AG10803 (cell line): ENCODE results near the gene SPAG17.

Source experiments
- DNase-seq: peaks from one replicate; pipeline ENCODE4 v3.0.0; 2010; ENCODE audit warnings: low read depth
- H3K4me3 ChIP-seq: 2 replicates; pipeline ENCODE4 v1.5.1; 2011; ENCODE audit warnings: mild to moderate bottlenecking, low read length, control low read depth
- TF ChIP-seq, protein P1 (sequence below): conservative IDR thresholded peaks from 2 replicates; pipeline ENCODE4 v1.5.1; 2011; ENCODE audit warnings: mild to moderate bottlenecking, low read length, control low read depth, inconsistent platforms

The SPAG17 gene

DNA sequence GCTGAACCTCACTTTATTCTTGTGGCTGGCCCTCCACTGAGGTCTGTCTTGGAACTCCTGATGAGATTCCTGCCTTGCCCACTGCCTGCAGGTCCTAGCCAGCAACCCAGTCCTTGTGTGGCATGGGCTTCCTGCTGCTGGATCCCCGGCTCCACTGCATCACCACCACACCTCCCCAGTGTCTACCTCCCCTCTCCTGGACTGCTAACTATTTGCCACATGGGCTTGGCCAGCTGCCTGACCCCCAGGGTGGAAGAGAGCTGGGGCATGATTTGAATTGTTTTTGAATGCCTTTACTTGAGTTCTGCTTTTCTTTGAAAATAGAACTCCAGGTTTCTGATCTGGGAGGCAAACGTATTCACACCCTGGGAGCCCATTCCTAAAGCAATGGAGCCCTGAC, 41.2 kb downstream of the SPAG17 start:
- TF ChIP-seq, protein P1, sequence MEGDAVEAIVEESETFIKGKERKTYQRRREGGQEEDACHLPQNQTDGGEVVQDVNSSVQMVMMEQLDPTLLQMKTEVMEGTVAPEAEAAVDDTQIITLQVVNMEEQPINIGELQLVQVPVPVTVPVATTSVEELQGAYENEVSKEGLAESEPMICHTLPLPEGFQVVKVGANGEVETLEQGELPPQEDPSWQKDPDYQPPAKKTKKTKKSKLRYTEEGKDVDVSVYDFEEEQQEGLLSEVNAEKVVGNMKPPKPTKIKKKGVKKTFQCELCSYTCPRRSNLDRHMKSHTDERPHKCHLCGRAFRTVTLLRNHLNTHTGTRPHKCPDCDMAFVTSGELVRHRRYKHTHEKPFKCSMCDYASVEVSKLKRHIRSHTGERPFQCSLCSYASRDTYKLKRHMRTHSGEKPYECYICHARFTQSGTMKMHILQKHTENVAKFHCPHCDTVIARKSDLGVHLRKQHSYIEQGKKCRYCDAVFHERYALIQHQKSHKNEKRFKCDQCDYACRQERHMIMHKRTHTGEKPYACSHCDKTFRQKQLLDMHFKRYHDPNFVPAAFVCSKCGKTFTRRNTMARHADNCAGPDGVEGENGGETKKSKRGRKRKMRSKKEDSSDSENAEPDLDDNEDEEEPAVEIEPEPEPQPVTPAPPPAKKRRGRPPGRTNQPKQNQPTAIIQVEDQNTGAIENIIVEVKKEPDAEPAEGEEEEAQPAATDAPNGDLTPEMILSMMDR = no peak
- no peak overlapping the region for H3K4me3 ChIP-seq
- DNase-seq = peak; percentile 27

DNA sequence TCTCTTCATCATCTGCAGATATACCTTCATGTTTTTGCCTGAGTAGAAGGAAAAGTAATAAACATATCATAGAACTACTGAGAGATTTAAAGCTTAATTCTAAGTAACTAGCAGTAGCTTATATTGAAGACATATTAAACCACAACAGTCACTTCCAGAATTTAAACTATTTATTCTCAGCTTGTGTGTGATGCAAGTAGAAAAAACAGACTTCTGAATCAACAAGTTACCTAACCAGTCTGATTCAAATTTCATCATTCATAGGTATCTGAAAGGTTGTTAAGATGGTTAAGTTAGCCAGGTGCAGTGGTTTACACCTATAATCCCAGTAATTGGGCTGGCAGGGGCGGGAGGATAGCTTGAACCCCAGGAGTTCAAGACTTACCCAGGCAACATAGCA, 41.9 kb downstream of the SPAG17 start:
- H3K4me3 ChIP-seq = no peak overlapping the region
- peak; percentile 74 for DNase-seq
- TF ChIP-seq, protein P1 = no peak

DNA sequence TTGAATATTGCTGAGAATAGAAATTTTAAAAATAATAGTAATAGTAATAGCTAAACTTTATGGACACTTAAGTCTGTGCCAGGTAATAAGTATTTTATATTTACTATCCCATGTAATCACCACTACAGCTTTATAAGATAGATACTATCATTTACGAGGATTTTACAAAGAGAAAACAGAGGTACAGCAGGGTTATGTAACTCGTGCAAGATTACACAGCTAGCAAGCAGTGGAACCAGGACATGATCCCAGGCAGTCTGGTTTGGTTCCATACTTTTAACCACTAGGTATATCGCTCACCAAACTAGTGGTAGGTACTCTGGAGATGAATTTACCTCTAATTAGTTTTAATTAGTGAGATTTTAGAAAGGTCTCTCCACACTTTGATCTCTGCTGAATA, 42.5 kb downstream of the SPAG17 start:
- no peak overlapping the region for H3K4me3 ChIP-seq
- DNase-seq = no peak
- TF ChIP-seq, protein P1 = no peak

DNA sequence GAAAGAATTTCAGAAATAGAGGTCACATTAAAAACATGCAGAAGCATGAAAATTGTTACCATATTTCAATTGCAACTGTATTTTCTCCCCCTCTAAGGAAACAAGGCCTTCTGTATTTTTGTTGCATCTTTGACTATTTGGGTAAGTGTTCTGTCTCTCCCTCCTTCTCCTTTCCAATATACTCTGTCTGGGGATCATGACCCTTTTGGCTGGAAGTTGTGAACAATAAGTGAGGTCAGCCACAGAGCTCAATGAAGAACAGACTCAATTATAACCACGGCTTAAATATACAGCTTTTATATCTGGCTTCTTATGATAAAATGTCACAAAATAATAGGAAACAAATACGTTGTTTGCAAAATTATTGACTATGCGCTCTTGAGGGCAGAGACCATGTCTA, 47.1 kb downstream of the SPAG17 start:
- no peak overlapping the region for H3K4me3 ChIP-seq
- no peak for DNase-seq
- TF ChIP-seq, protein P1 = no peak

DNA sequence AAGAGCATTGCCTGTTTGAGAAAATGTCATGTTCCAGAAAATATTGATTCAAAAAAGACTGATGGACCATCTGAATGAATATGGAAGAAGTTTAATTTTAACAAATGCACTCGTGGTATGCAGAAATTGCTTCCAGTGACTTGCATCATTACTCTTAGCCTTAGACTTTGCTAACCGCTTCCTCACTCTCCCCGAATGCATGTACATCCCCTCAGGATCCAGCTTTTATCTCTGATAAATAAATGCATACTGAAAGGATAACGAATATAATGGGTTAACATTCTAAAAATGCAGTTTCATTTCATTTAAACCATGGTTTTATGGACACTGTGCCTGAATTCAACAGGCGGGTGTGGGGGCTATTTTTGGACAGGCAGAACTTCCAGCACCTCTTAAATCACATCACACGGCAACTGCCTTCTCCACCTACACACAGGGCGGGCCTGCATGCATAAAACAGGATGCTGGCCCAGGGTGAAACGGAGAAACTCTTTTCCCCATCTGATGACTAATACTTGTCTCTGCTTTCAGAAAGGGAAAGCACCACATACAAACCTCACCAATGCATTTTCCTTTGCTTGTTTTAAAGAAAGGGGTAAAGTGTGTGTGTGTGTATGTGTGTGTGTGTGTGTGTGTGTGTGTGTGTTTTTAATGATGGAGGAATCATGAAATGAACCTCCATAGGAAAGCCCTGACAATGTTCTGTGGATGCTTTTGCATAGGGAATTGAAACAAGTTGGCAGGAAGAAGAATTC, 48.7 kb downstream of the SPAG17 start:
- H3K4me3 ChIP-seq = peak overlapping the region; percentile 25
- TF ChIP-seq, protein P1 = no peak
- peak; percentile 86 for DNase-seq

DNA sequence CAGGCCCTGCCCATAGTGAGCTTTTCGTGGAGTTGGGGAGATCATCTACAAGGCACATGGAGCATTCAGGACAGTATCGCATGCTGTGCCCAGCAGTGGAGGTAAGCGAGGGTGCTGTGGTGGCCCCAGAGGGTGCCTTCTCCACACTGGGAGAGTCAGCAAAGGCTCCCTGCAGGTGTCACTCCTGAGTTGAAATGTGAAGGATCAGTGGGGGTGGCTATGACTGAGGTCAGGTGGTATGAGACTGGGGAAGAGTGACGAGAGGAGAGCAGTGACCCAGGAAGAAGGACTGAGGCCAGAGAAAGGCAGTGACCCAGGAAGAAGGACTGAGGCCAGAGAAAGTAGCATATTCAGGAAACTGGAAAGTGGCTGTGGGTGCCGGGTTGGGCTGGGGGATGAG, 53.0 kb downstream of the SPAG17 start:
- no peak overlapping the region for H3K4me3 ChIP-seq
- DNase-seq = no peak
- TF ChIP-seq, protein P1 = no peak

DNA sequence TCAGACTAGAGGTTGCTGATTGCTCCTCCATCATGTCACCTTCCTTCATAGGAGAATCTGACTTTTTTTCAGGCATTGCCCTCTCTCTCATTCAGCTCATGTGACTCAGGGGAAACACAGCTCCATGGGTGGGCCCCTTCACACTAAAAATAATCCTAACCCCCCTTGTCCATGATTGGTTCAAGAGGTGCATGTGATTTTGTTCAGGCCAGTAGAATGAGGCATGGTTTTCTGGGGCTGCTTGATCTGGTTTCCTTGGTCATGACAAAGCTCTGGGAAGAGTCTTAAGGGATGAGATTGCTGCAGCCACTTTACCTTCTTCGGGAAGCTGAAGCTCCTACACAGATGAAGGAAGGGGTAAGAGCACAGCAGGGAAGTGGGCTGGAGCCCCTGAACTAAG, 56.3 kb downstream of the SPAG17 start:
- DNase-seq = no peak
- TF ChIP-seq, protein P1 = no peak
- no peak overlapping the region for H3K4me3 ChIP-seq
